Esophagus squamous epithelium (tissue), 4 donors: Measurements from ENCODE around the gene CLDN19.

Experiments used
- CTCF ChIP-seq, 6 experiments: fragments of 450-650 bp in 4 of 6; fragments of 200-600 bp in 2 of 6; sonication (generic) in 2 of 6; IDR thresholded peaks; one replicate each; pipeline ENCODE4 v1.5.1; 2016 to 2019; ENCODE audit warnings: antibody characterized with exemption in 6 of 6, mild to moderate bottlenecking in 4 of 6, moderate library complexity in 4 of 6
- POLR2A ChIP-seq, 4 donors: fragments of 450-650 bp; IDR thresholded peaks; one replicate each; pipeline ENCODE4 v1.6.1; 2017; ENCODE audit warnings: antibody characterized with exemption in 4 of 4, mild to moderate bottlenecking in 4 of 4, moderate library complexity in 3 of 4

GRCh38 chr1:42750041-42750440 lies 10.0 kb upstream of the CLDN19 start:
- TF ChIP-seq CTCF (IDR thresholded peaks at IDR 0.05) = no peak
- TF ChIP-seq POLR2A (IDR thresholded peaks at IDR 0.05) = no peak
